Urothelium cell line (cell line): ENCODE measurements around the gene SETD3.

ENCODE experiments used
- DNase-seq: peaks from one replicate; pipeline ENCODE4 v3.0.0; 2011; ENCODE audit warnings: low spot score, mixed read lengths
- FAIRE-seq: peaks from 2 replicates; lab custom pipeline; 2011; peaks lifted over from hg19 to GRCh38; lab: Jason Lieb, UNC

The SETD3 gene

GRCh38 chr14:99479906-99480869 lies at the start of gene SETD3:
TSS of gene SETD3 (minus strand) at chr14:99480859. CDS start at chr14:99465805, 15,054 bp downstream.
- FAIRE-seq, result no peak
- peak; percentile 23 for DNase-seq

DNA sequence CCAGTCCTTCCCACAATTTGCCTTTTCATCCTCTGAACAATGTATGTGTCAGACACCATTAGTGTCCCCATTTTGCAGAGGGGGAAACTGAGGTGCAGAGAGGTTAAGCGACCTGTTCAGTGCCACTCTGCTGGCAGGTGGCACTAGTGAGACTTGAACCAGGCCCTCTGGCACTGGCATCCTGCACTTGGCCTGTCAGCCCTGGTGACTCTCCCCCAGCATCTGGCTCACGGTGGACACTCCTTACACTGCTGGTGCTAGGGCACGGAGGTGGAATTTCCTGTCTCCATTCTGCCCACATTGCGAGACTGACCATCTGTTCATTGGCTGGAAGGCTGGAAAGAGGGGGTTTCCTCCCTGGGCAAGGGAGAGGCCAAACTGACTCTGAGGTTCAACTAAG lies 49.2 kb upstream of the SETD3 start:
- FAIRE-seq (no peak), DNase-seq (no peak)

DNA sequence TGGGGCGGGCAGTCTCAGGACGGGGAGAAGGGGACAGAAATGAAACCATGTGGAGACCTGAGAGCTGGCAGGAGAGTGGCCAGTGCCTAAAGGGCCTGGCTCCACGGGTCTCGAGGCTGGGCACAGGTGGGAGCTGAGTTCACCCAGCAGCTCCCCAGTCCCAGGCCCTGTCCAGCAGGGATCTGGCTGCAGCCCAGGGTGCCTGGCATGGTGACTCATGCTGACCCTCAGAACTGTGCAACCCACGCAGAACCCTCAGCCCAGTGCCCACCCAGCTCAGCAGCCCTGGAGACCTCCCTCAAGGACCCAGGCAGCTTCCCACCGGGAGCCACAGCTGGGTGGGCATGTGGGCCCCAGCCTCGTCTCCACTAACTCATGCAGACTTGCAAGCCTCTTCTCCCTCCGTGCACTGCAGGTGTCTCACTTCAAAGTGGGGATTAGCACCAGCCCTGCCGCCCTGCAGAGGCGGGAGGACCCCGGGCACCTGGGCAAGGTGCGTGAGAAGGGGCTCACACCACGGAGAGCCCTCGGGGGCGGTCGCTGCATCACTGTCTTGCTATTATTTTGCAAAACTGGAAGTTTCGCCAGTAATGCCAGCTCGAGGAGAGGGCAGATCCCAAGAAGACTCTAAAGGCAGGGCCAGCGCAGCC lies 46.9 kb upstream of the SETD3 start:
- no peak for DNase-seq
- no peak for FAIRE-seq

DNA sequence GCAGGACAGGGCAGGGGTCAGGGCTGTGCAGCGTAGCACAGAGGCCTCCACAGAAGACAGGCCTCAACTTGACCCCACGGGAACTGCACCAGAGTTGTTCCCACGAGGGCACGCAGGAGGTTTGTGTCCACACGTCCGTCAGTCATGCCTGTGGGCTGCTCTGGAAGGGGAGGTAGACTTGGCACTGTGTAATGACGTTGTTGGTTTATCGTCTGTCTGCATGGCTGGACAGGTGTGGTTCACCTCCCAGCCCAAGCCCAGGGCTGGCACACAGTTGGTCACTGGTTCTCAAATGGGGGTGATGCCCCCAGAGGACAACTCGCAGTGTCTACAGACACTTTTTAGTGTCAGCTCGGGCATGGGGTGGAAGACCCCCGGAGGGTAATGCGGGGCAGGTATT lies 46.4 kb upstream of the SETD3 start:
- FAIRE-seq, result no peak
- no peak for DNase-seq

DNA sequence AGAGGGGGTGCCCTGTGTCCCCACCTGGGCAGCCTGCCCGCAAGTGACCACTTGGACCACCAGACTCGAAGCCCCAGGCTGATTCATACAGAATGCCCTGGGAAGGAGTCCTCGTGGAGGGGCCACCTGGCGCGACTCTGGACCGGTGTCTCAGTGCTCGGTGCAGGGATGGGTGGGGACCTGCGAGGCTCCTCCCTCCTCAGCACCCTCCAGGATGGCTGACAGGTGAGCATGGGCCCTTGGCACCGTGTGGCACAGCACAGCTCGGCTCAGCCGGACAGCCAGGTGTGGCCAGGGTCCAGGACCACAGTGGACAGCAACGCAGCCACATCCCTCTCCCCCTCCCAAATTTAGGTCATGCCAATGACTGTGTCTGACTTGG lies 45.0 kb upstream of the SETD3 start:
- FAIRE-seq (no peak), DNase-seq (no peak)

DNA sequence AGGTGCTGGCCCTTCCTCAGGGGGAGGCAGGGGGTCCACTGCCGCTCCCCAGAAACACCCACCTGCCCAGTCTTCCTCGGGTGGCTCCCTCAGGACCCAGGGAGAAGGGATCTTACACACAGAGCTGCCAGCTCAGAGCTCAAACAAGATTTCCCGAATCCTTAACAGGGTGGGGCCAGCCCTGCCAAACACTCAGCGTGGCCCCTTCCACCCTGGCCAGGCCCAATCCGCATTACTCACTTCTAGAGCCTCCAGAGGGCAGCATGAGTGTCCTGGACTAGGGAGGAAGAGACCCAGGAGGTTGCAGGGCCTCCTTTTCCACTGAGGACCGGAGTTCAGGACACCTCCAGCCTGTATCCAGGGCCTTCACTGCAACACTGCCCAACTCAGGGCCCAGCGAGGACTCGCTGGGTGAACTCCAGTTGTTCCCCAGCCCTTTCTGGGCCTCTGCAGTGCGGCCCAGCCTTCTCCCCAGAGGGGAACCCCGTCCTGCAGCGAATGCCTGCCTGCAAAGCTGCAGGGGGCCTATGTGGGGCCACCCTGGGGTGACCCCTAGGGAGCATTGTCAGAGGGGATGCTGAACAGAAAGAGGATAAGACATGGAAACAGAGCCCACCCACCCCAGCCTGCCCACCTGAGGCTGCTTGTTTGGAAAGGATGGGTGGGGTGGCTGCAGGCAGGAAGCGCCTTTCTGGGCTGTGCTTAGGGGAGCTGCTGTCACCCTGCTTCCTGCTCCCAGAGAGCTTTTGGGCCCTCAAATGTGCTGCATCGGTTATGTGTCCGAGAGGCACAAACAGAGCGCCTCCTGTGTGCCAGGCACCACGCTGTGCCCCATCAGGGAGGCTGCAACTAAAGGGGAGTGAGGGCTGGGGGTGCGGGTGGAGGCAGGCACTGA lies 44.4 kb upstream of the SETD3 start:
- DNase-seq (no peak), FAIRE-seq (no peak)

DNA sequence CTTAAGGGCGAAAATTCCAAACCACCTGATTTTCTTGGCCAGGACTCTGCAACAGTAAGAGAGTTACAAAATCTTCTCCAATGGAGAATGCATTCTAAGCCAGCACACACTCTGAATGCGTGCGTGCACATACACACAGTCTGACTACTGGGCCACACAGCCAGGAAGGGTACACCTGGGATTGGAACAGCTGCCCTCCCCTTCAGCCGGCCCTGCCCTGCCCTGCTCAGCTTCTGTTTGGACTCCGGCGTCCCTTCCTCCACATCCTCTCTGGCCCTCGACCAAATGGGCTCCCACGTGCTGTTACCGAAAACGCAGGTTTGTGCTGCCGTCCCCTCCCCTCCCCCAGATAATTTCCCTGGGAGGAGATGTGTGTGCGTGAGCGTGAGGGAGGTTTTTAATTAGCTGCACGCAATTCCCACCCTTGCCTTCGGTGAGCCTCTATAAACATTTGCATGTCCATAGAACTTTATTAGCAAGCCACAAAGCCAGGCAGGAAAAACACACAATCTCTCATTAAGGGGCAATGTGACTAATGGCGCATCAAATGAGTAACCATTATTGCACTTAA lies 43.5 kb upstream of the SETD3 start:
- FAIRE-seq (no peak), DNase-seq (no peak)

DNA sequence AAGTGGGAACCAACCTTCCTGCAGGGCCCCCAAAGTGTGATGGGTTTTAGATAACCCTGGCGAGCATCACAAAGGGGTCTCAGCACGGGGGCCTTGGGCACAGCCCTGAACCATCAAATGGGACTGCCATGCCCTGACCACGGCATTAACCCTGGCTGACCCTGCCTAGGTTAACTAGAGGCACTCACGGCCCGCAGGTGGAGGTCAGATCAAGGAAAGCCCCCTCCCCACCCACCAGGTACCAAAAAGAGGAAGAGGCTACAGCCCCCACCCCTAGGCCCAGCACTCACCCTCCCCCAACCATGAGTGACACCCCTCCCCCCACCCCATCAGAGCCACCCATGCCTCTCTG lies 43.0 kb upstream of the SETD3 start:
- FAIRE-seq, result no peak
- DNase-seq, result no peak

- FAIRE-seq (no peak), DNase-seq (no peak)
Measured at GRCh38 chr14:99522934-99523703, 42.5 kb upstream of the SETD3 start.

DNA sequence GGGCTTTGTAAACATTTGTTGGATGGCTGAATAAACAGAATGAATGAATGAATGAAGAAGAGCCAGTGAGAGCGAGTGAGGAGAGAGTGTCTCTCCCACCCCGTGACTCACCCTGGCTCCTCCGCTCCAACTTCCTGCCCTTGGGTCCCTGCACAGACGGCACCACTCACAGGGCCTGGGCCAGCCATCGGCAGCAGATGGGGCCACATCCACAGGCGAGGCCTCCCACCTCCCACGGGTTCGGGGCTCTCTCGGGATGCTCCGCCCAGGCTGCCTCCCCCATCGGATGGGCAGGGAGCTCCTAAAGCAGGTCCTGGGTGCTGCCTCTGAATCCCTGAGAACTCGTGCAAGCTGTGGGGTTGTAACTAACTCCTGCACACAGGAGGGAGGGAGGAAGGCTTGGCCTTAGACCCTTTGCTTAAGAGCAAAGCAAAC lies 41.8 kb upstream of the SETD3 start:
- FAIRE-seq (no peak), DNase-seq (peak; percentile 60)

DNA sequence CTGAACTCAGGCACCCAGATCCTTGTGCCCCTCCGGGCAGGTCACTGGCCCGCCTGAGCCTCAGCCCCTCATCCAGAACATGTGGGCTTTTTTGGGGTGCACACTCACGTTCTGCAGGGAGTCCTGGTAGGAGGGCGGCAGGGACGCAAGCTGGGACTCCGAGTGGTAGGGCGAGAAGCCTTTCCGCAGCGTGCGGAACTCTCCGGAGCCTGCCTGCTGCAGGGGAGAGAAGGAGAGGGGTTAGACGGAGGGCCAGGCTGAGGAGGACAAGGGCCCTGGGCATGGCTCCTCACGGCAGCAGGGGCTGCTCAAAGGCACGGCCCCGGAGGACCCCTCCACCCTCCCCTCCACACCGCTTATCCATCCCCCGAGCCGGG lies 41.4 kb upstream of the SETD3 start:
- no peak for DNase-seq

GRCh38 chr14:99521176-99522024 lies 40.7 kb upstream of the SETD3 start:
- DNase-seq, result no peak
- no peak for FAIRE-seq

More for the DNA sequence above, 41.4 kb upstream of the SETD3 start:
- no peak for FAIRE-seq

DNA sequence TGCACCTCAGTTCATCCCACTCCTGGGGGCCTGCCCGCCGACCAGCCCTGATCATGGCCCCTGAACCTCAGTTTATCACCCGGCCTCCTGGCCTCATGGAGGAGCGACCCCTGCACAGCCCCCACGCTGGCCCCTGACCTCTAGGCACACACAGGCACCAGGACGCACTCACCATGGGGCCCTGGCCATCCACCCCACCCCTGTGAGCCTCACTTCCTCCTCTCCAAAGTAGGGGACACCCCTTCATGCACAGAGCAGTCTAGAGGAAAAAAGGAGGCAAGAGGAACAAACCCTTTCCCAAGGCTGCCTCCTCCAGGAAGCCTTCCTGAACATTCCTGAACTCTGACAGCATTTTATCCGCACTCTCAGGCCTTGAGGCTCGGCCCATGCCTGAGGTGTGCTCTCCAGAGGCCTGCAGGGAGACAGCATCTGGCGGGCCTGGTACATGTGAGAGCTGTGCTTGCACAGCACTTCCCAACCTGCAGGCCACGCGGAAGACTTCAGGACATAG lies 40.0 kb upstream of the SETD3 start:
- FAIRE-seq (no peak), DNase-seq (no peak)

- FAIRE-seq, result no peak
Measured at GRCh38 chr14:99519931-99520421, 39.3 kb upstream of the SETD3 start.

DNA sequence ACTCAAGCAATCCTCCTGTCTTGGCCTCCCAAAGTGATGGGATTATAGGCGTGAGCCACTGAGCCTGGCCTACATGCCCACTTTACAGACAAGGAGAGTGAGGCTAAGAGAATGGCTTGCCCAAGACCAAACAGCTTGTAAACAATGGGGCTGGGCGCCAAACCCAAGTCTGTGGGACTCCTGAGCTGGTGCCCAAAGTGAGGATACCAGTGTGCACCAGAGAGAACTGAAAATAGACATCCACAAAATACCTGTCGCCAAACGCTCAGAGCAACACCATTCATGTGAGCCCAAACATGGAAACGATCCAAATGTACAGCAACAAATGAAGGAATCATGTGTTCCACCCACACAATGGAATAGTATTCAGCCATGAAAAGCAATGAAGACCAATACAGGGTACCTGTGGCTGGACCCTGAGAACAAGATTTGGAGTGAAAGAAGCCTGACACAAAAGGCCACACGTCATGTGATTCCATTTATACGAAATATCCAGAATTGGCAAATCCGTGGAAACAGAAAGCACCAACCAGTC lies 38.8 kb upstream of the SETD3 start:
- no peak for DNase-seq
- FAIRE-seq, result no peak

More at GRCh38 chr14:99519931-99520421, 39.3 kb upstream of the SETD3 start:
- DNase-seq, result no peak

GRCh38 chr14:99518441-99519346 lies 38.0 kb upstream of the SETD3 start:
- DNase-seq (peak; percentile 71), FAIRE-seq (no peak)

DNA sequence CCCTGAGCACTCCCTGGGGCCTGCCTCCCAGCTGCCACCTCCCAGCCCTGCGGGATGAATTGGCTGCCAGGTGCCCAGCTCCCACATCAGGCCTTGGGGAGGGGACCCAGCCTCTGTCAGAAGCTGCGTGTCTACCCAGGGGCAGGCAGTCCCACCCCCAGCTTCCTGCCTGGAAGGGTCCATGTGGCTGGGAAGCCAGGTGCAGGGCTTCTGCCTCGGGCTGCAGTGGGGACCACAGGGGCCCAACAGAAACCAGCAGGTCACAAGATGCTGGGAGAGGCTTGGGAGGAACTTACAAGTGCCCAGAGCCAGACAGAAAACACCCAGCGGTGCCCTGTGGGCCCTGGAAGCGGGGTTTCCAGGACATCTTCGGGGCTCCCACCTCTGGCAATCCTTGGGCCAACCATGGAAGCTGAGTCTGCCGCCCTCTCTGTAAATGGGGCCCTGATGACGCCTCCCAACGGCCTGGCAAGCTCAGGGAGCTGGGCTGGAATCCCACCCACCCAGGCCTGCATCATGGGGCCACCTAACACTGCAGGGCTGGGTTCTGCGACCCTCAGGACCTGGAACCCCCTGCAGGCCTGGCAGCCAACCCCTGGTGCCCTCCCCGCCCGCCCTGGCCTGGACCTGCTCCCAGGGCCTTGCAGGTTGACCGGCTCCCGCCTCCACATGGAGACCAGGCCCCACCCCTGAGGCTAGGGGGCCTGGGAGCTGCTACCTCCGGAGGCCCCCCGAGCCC lies 37.2 kb upstream of the SETD3 start:
- FAIRE-seq (no peak), DNase-seq (no peak)
